IMR-90 (cell line): Measurements from ENCODE around the gene KIF13A.

Experiments used
- BHLHE40 ChIP-seq: fragments of 150-350 bp; IDR thresholded peaks from 2 replicates; pipeline ENCODE4 v1.6.1; 2016; ENCODE audit warnings: mild to moderate bottlenecking, low read depth, low read length
- CTCF ChIP-seq: conservative IDR thresholded peaks from 2 replicates; pipeline ENCODE4 v1.5.1; 2012; ENCODE audit warnings: mild to moderate bottlenecking, low read depth, low read length, improper control_type of control experiment
- ELK1 ChIP-seq: fragments of 150-350 bp; IDR thresholded peaks from 2 replicates; pipeline ENCODE4 v1.6.1; 2016; ENCODE audit warnings: low read depth, mild to moderate bottlenecking, low read length, moderate library complexity, borderline replicate concordance
- FOS ChIP-seq: fragments of 150-350 bp; IDR thresholded peaks from 2 replicates; pipeline ENCODE4 v1.6.1; 2016; ENCODE audit warnings: low read depth, low read length
- MAFK ChIP-seq: IDR thresholded peaks from 2 replicates; pipeline ENCODE4 v1.6.1; 2012; ENCODE audit warnings: low read depth, low read length, improper control_type of control experiment
- POLR2A ChIP-seq: IDR thresholded peaks from 2 replicates; pipeline ENCODE4 v1.6.1; 2012; ENCODE audit warnings: mild to moderate bottlenecking, low read depth, low read length
- RAD21 ChIP-seq: IDR thresholded peaks from 2 replicates; pipeline ENCODE4 v1.6.1; 2012; ENCODE audit warnings: low read length, improper control_type of control experiment
- RCOR1 ChIP-seq: IDR thresholded peaks from 2 replicates; pipeline ENCODE4 v1.6.1; 2012; ENCODE audit warnings: mild to moderate bottlenecking, low read length, improper control_type of control experiment; ENCODE audit not compliant: insufficient replicate concordance
- USF2 ChIP-seq: fragments of 150-350 bp; IDR thresholded peaks from 2 replicates; pipeline ENCODE4 v1.6.1; 2017; ENCODE audit warnings: mild to moderate bottlenecking, antibody characterized with exemption, low read length, low read depth

- TF ChIP-seq FOS (no peak), MAFK (no peak), USF2 (no peak), BHLHE40 (no peak), RAD21 (no peak), CTCF (no peak), POLR2A (no peak), ELK1 (no peak), RCOR1 (no peak)
Observed at GRCh38 chr6:17709476-17709875, 278.0 kb downstream of the KIF13A start.
